H1 (cell line): Measurements from ENCODE around the gene RASAL2. TPM values are rescaled to one million over a fixed set of nuclear protein-coding genes. Genes with fewer than 3 reads are reported as not detected.

Experiments used
- CTCF ChIA-PET: fragments of 300-600 bp; sonication (Branson Sonifier 250); formaldehyde crosslinking; loops from one replicate; lab custom pipeline; 2021; ENCODE audit not compliant: partially characterized antibody; lab: Charles Lee
- POLR2A ChIA-PET: fragments of 300-600 bp; sonication (Branson Sonifier 250); formaldehyde crosslinking; loops from one replicate; lab custom pipeline; 2021; ENCODE audit warnings: inconsistent platforms; ENCODE audit not compliant: partially characterized antibody; lab: Charles Lee
- DNase-seq, 2 experiments: peaks; one replicate each; pipeline versions ENCODE4 v3.0.0 to v3.0.0-alpha.2; 2010 to 2022; ENCODE audit warnings: low spot score in 2 of 2, low read depth in 1 of 2, mixed read lengths in 1 of 2
- FAIRE-seq: peaks from 2 replicates; lab custom pipeline; 2011; peaks lifted over from hg19 to GRCh38; lab: Jason Lieb, UNC
- H2AFZ ChIP-seq: 2 replicates; pipeline ENCODE4 v1.8.1; 2012; ENCODE audit warnings: low read length, inconsistent platforms
- H2AK5ac ChIP-seq: 2 replicates; pipeline ENCODE4 v1.6.1; 2013; ENCODE audit warnings: low read depth, low read length
- H2BK120ac ChIP-seq: replicated peaks from 2 replicates; pipeline ENCODE3; 2013; ENCODE audit warnings: low read depth, low read length, inconsistent platforms
- H2BK12ac ChIP-seq: 2 replicates; pipeline ENCODE4 v1.6.1; 2013; ENCODE audit warnings: low read depth, low read length
- H2BK15ac ChIP-seq: 2 replicates; pipeline ENCODE4 v1.6.1; 2013; ENCODE audit warnings: low read length
- H2BK20ac ChIP-seq: 2 replicates; pipeline ENCODE4 v1.6.1; 2013; ENCODE audit warnings: low read length
- H2BK5ac ChIP-seq: 2 replicates; pipeline ENCODE4 v1.6.1; 2013; ENCODE audit warnings: low read depth, low read length
- H3K14ac ChIP-seq: 2 replicates; pipeline ENCODE4 v1.6.1; 2013; ENCODE audit warnings: inconsistent platforms; ENCODE audit not compliant: insufficient read length
- H3K18ac ChIP-seq: 2 replicates; pipeline ENCODE4 v1.6.1; 2013; ENCODE audit warnings: low read length; ENCODE audit errors: extremely low read depth
- H3K23ac ChIP-seq: 2 replicates; pipeline ENCODE4 v1.6.1; 2013; ENCODE audit warnings: inconsistent platforms; ENCODE audit not compliant: insufficient read length
- H3K23me2 ChIP-seq: 2 replicates; pipeline ENCODE4 v1.6.1; 2013; ENCODE audit warnings: low read depth, low read length
- H3K27ac ChIP-seq: 2 replicates; pipeline ENCODE4 v1.6.1; 2011; ENCODE audit warnings: low read depth, low read length, inconsistent platforms
- H3K27me3 ChIP-seq, 4 experiments: replicated peaks in 1 of 4; 1 replicate in 1 of 4; 2 replicates in 3 of 4; pipeline versions ENCODE4 v1.6.1 to v1.8.1; 2011 to 2013; ENCODE audit warnings: low read length in 3 of 4, mild to moderate bottlenecking in 3 of 4, inconsistent platforms in 2 of 4, mixed read lengths in 2 of 4, moderate library complexity in 1 of 4; ENCODE audit not compliant: control insufficient read depth in 3 of 4, insufficient read depth in 3 of 4; ENCODE audit errors: extremely low read depth in 1 of 4
- H3K36me3 ChIP-seq, 4 experiments: 2 replicates each; pipeline versions ENCODE4 v1.6.1 to v1.8.1; 2011 to 2013; ENCODE audit warnings: mild to moderate bottlenecking in 4 of 4, low read length in 3 of 4, moderate library complexity in 2 of 4, control low read depth in 1 of 4, inconsistent platforms in 1 of 4; ENCODE audit not compliant: insufficient read depth in 4 of 4, control insufficient read depth in 2 of 4
- H3K4ac ChIP-seq: replicated peaks from 2 replicates; pipeline ENCODE3; 2013; ENCODE audit warnings: low read length, low read depth, mixed read lengths, inconsistent platforms; ENCODE audit not compliant: insufficient read length
- H3K4me1 ChIP-seq, 4 experiments: replicated peaks in 1 of 4; 1 replicate in 1 of 4; 2 replicates in 3 of 4; pipeline versions ENCODE4 v1.6.1 to v1.8.1; 2011 to 2013; ENCODE audit warnings: low read length in 3 of 4, inconsistent platforms in 2 of 4, mixed read lengths in 1 of 4; ENCODE audit not compliant: insufficient read depth in 4 of 4, control insufficient read depth in 3 of 4
- H3K4me2 ChIP-seq, 2 experiments: 2 replicates each; pipeline versions ENCODE4 v1.6.1 to v1.8.1; 2011 to 2013; ENCODE audit warnings: low read depth in 2 of 2, low read length in 2 of 2, control low read depth in 1 of 2, inconsistent platforms in 1 of 2, mild to moderate bottlenecking in 1 of 2; ENCODE audit not compliant: insufficient read depth in 1 of 2
- H3K4me3 ChIP-seq, 4 experiments: fragments of 200-600, 300-600 bp in 1 of 4; sonication (generic), shearing (Covaris generic), sonication (Bioruptor Twin) in 1 of 4; 2 replicates each; pipeline versions ENCODE4 v1.5.1 to v1.8.1; 2011 to 2016; ENCODE audit warnings: low read length in 4 of 4, low read depth in 3 of 4, control low read depth in 2 of 4, inconsistent platforms in 2 of 4, mild to moderate bottlenecking in 2 of 4, mixed read lengths in 1 of 4, moderate library complexity in 1 of 4; ENCODE audit not compliant: insufficient read depth in 2 of 4; ENCODE audit errors: extremely low read depth in 1 of 4
- H3K56ac ChIP-seq: replicated peaks from 2 replicates; pipeline ENCODE3; 2013; ENCODE audit warnings: low read depth, mild to moderate bottlenecking, mixed read lengths, low read length, inconsistent platforms; ENCODE audit not compliant: insufficient read length
- H3K79me1 ChIP-seq: 2 replicates; pipeline ENCODE4 v1.6.1; 2013; ENCODE audit warnings: low read depth, low read length, control low read depth
- H3K79me2 ChIP-seq, 2 experiments: 2 replicates each; pipeline versions ENCODE4 v1.6.1 to v1.8.1; 2012 to 2013; ENCODE audit warnings: low read length in 2 of 2, mild to moderate bottlenecking in 2 of 2, inconsistent platforms in 1 of 2; ENCODE audit not compliant: insufficient read depth in 2 of 2, control insufficient read depth in 1 of 2
- H3K9ac ChIP-seq, 4 experiments: replicated peaks in 1 of 4; 1 replicate in 1 of 4; 2 replicates in 3 of 4; pipeline versions ENCODE4 v1.6.1 to v1.8.1; 2011 to 2013; ENCODE audit warnings: low read depth in 3 of 4, low read length in 3 of 4, control low read depth in 2 of 4, mild to moderate bottlenecking in 2 of 4, moderate library complexity in 2 of 4, inconsistent platforms in 1 of 4; ENCODE audit errors: extremely low read depth in 1 of 4
- H3K9me3 ChIP-seq, 2 experiments: 2 replicates each; pipeline versions ENCODE4 v1.6.1 to v1.8.1; 2012 to 2013; ENCODE audit warnings: mild to moderate bottlenecking in 2 of 2, moderate library complexity in 2 of 2, control low read depth in 1 of 2, inconsistent platforms in 1 of 2, low read depth in 1 of 2, low read length in 1 of 2, mixed read lengths in 1 of 2; ENCODE audit not compliant: insufficient read depth in 2 of 2
- H4K20me1 ChIP-seq, 2 experiments: replicated peaks in 1 of 2; 2 replicates each; pipeline versions ENCODE3 to v1.8.1; 2011 to 2013; ENCODE audit warnings: inconsistent platforms in 2 of 2, low read length in 2 of 2, mild to moderate bottlenecking in 1 of 2; ENCODE audit not compliant: insufficient read depth in 2 of 2, control insufficient read depth in 1 of 2
- H4K5ac ChIP-seq: 2 replicates; pipeline ENCODE4 v1.6.1; 2013; ENCODE audit warnings: low read length, low read depth, mixed read lengths, inconsistent platforms; ENCODE audit not compliant: insufficient read length
- H4K8ac ChIP-seq: 2 replicates; pipeline ENCODE4 v1.8.0; 2013; ENCODE audit warnings: mild to moderate bottlenecking, moderate library complexity, low read length, inconsistent platforms; ENCODE audit not compliant: insufficient read depth; ENCODE audit errors: extremely low read depth
- H4K91ac ChIP-seq: replicated peaks from 2 replicates; pipeline ENCODE3; 2013; ENCODE audit warnings: low read length, mixed read lengths, inconsistent platforms; ENCODE audit not compliant: insufficient read length
- CHD1 ChIP-seq: IDR thresholded peaks from 2 replicates; pipeline ENCODE4 v1.6.1; 2012; ENCODE audit warnings: low read depth, low read length, improper control_type of control experiment
- CHD2 ChIP-seq: IDR thresholded peaks from 2 replicates; pipeline ENCODE4 v1.6.1; 2012; ENCODE audit warnings: low read length, improper control_type of control experiment
- POU5F1 ChIP-seq: IDR thresholded peaks from 2 replicates; pipeline ENCODE4 v1.6.1; 2011; ENCODE audit warnings: low read depth, mild to moderate bottlenecking, low read length, moderate library complexity
- SIN3A ChIP-seq, 2 experiments: IDR thresholded peaks in 1 of 2; conservative IDR thresholded peaks in 1 of 2; 2 replicates each; pipeline ENCODE4 v1.6.1; 2011 to 2012; ENCODE audit warnings: low read length in 2 of 2, improper control_type of control experiment in 1 of 2, low read depth in 1 of 2, mild to moderate bottlenecking in 1 of 2
- TCF12 ChIP-seq: IDR thresholded peaks from 2 replicates; pipeline ENCODE4 v1.6.1; 2011; ENCODE audit warnings: low read depth, mild to moderate bottlenecking, low read length
- WGBS, 2 experiments: shearing (Covaris generic) in 1 of 2; methylation state at CpG; one replicate each; pipeline versions ENCODE4 v1.1.6 to v1.1.7; 2013 to 2015; ENCODE audit warnings: low lambda C conversion rate in 2 of 2, mixed read lengths in 2 of 2, inconsistent platforms in 1 of 2, low coverage in 1 of 2, missing lambda C conversion rate in 1 of 2; ENCODE audit not compliant: insufficient replicate concordance in 2 of 2, insufficient coverage in 1 of 2, insufficient read length in 1 of 2; ENCODE audit errors: extremely low coverage in 1 of 2, missing lambda C conversion rate in 1 of 2; 5-methylcytosine and 5-hydroxymethylcytosine counted together
- polyA plus RNA-seq, 7 experiments: library from polyadenylated mRNA; depleted of rRNA in 3 of 7; stranded (reverse) in 5 of 7; unstranded in 2 of 7; fragments of >200 nt in 5 of 7; fragments of 200-250 nt in 2 of 7; gene quantifications; 1 replicate in 5 of 7; 2 replicates in 1 of 7; 4 replicates in 1 of 7; pipeline versions ENCODE4 v1.2.1 to v1.2.3, GENCODE V29; 2011 to 2013; ENCODE audit warnings: missing spikeins in 2 of 7, mixed read lengths in 2 of 7
- total RNA-seq: library from RNA; stranded (reverse); fragmentation: NEBNext Ultra II Directional; extraction: Animal tissue kit (Norgen Biotek cat#: 25700); gene quantifications from 2 replicates; pipeline ENCODE4 v1.2.1, GENCODE V29; 2021
- TF ChIP-seq, protein P1 (sequence below), 3 experiments: IDR thresholded peaks; 1 replicate in 2 of 3; 2 replicates in 1 of 3; pipeline versions ENCODE4 v1.5.1 to v1.6.1; 2011; ENCODE audit warnings: low read length in 3 of 3, mild to moderate bottlenecking in 3 of 3, inconsistent platforms in 2 of 3, low read depth in 1 of 3, moderate library complexity in 1 of 3; ENCODE audit not compliant: insufficient read depth in 1 of 3; ENCODE audit errors: control extremely low read depth in 1 of 3
- TF ChIP-seq, protein P2 (sequence below): IDR thresholded peaks from 2 replicates; pipeline ENCODE4 v1.6.1; 2012; ENCODE audit warnings: low read length, inconsistent platforms
- TF ChIP-seq, protein P3 (sequence below): IDR thresholded peaks from 2 replicates; pipeline ENCODE4 v1.6.1; 2011; ENCODE audit warnings: low read depth, mild to moderate bottlenecking, low read length; ENCODE audit not compliant: insufficient read depth

Gene RASAL2
- total and polyA plus RNA-seq, 2 of the 8 experiments (the other 6 are each of a cell fraction or from before 2014, with no cell fraction given), result 15.9 to 32.5 TPM

DNA sequence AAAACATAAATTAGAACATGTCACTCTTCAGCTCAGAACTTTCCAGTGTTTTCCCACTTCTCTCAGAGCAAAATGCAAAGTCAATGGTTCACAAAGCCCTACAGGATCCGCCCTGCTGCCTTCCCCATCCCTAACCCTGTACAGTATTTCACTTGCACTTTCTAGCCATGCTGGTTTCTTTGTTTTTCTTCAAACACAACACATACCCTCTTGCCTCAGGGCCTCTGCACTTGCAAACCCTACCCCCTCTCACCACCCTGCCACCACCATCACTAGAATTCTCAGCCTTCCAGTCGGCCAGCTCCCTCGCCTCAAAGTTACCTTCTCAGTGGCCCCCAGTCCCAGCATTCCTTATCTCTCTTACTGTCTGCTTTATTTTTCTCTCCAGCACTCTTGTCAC lies 436.6 kb downstream of the RASAL2 start:
- no peak overlapping the region for H2BK5ac ChIP-seq
- H2AFZ ChIP-seq, result no peak overlapping the region
- H3K36me3 ChIP-seq, result no peaks in the 10 kb centered on the region
- ChIA-PET CTCF (interaction anchor here (0.5 to 16.8 kb wide), 14 partner anchors 8 to 548 kb away, joined by 3 to 238 read pairs (median 6); no protein-coding TSS in a partner anchor), POLR2A (no interaction called here)
- H3K23ac ChIP-seq, result no peak overlapping the region
- H3K4me2 ChIP-seq, result no peak overlapping the region
- H3K14ac ChIP-seq, result no peak overlapping the region
- no peak overlapping the region for H3K56ac ChIP-seq
- H3K9ac ChIP-seq, result no peak overlapping the region
- DNase-seq, result no peak
- no peaks in the 10 kb centered on the region for H3K79me1 ChIP-seq
- H3K18ac ChIP-seq, result no peak overlapping the region
- FAIRE-seq, result no peak
- H4K8ac ChIP-seq, result no peak overlapping the region
- no peak overlapping the region for H3K27ac ChIP-seq
- H2AK5ac ChIP-seq, result no peak overlapping the region
- no peaks in the 10 kb centered on the region for H3K23me2 ChIP-seq
- 95% methylated on average over 3 of the region's 3 CpGs; no CpG with 5 or more reads in 1 of the 2 experiments for whole genome bisulfite sequencing, 2 experiments
- no peak overlapping the region for H2BK12ac ChIP-seq
- no peak overlapping the region for H2BK120ac ChIP-seq
- no peak overlapping the region for H3K4me3 ChIP-seq
- H3K79me2 ChIP-seq, result no peaks in the 10 kb centered on the region
- H2BK20ac ChIP-seq, result no peak overlapping the region
- no peak overlapping the region for H3K4ac ChIP-seq
- no peak overlapping the region for H2BK15ac ChIP-seq
- H3K4me1 ChIP-seq, result peaks cover 0 to 2% (median under 1%) of the 10 kb centered on the region in 4 experiments; a peak in 1 of 7 replicates
- H3K9me3 ChIP-seq, result no peaks in the 10 kb centered on the region
- H4K91ac ChIP-seq, result no peak overlapping the region
- H3K27me3 ChIP-seq, result no peaks in the 10 kb centered on the region
- H4K20me1 ChIP-seq, result no peaks in the 10 kb centered on the region
- no peak overlapping the region for H4K5ac ChIP-seq
- TF ChIP-seq, protein P1, sequence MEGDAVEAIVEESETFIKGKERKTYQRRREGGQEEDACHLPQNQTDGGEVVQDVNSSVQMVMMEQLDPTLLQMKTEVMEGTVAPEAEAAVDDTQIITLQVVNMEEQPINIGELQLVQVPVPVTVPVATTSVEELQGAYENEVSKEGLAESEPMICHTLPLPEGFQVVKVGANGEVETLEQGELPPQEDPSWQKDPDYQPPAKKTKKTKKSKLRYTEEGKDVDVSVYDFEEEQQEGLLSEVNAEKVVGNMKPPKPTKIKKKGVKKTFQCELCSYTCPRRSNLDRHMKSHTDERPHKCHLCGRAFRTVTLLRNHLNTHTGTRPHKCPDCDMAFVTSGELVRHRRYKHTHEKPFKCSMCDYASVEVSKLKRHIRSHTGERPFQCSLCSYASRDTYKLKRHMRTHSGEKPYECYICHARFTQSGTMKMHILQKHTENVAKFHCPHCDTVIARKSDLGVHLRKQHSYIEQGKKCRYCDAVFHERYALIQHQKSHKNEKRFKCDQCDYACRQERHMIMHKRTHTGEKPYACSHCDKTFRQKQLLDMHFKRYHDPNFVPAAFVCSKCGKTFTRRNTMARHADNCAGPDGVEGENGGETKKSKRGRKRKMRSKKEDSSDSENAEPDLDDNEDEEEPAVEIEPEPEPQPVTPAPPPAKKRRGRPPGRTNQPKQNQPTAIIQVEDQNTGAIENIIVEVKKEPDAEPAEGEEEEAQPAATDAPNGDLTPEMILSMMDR (IDR thresholded peaks at IDR 0.05; ENCODE audit: control extremely low read depth in 1 of 3, insufficient read depth in 1 of 3, low read depth in 1 of 3, low read length in 3 of 3), result no peak
- no peak for TF ChIP-seq SIN3A (conservative IDR thresholded peaks at IDR 0.05 in 1 of 2, IDR thresholded peaks at IDR 0.05 in 1 of 2; ENCODE audit: low read depth in 1 of 2, low read length in 2 of 2)
- no peak for TF ChIP-seq CHD2
- TF ChIP-seq POU5F1, result no peak
- TF ChIP-seq, protein P2, sequence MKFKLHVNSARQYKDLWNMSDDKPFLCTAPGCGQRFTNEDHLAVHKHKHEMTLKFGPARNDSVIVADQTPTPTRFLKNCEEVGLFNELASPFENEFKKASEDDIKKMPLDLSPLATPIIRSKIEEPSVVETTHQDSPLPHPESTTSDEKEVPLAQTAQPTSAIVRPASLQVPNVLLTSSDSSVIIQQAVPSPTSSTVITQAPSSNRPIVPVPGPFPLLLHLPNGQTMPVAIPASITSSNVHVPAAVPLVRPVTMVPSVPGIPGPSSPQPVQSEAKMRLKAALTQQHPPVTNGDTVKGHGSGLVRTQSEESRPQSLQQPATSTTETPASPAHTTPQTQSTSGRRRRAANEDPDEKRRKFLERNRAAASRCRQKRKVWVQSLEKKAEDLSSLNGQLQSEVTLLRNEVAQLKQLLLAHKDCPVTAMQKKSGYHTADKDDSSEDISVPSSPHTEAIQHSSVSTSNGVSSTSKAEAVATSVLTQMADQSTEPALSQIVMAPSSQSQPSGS, result no peak
- TF ChIP-seq TCF12, result no peak
- TF ChIP-seq, protein P3, sequence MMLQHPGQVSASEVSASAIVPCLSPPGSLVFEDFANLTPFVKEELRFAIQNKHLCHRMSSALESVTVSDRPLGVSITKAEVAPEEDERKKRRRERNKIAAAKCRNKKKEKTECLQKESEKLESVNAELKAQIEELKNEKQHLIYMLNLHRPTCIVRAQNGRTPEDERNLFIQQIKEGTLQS, result no peak
- TF ChIP-seq CHD1, result no peak
